Stimulated activated CD4-positive, alpha-beta T cell treated with anti-CD3 and anti-CD28 coated beads, TNF-alpha, amount 100 ng/mL, for 48 hours (primary cell): ENCODE data around the gene CPXCR1.
"Not testable (repeated sequence)": the region's sequence is repeated elsewhere in the genome, so short reads cannot be mapped to it uniquely, and the experiment has no call there.

Source experiments
- DNase-seq, 3 donors: peaks; one replicate each; pipeline ENCODE4 v3.0.0-alpha.2; 2020; ENCODE audit warnings: low read depth in 3 of 3

Gene CPXCR1

DNA sequence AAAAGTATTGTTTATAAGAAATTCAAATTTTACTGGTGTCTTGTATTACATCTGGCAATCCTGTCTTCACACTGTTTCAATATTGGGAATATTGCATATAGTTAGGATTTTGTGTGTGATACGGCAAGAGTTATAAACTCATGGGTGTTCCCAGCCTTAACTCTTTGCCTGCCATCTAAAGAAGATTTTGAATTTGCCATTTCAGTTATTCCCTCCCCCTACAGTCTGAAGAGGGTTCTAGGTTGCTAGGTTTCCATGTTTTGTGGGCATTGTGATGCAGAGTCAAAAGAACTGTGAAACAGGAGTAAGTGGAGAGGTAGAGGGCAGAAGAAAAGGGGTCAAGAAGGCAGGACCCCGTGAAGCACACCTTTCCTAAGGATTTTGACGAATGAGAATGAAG lies at the start of gene CPXCR1:
Gene CPXCR1 (plus strand): TSS at position 301 of the 400 bp plus-strand sequence. CDS start 6,190 bp downstream, outside the sequence.
- DNase-seq: no peak

DNA sequence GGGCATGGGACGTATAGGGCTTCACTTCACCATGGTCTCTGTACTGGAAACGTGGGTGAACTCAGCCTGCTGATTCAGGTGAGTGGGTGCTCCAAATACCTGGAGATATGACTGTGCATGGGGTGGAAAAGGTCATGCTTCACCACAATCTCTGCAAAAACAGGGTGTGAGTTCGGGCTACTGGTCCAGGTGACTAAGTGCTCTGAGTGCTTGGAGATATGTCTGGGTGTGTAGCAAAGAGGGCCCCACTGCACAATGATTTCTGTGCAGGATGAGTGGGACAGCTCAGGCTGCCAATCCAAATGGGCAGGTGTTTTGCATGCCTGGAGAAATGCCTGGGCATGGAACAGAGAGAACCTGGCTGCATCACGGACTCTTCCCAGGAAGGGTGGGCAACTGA lies 11.2 kb upstream of the CPXCR1 start:
- no peak for DNase-seq

- DNase-seq: not testable (repeated sequence)
Measured at GRCh38 chrX:88746215-88746614, 810 bp upstream of the CPXCR1 start.

DNA sequence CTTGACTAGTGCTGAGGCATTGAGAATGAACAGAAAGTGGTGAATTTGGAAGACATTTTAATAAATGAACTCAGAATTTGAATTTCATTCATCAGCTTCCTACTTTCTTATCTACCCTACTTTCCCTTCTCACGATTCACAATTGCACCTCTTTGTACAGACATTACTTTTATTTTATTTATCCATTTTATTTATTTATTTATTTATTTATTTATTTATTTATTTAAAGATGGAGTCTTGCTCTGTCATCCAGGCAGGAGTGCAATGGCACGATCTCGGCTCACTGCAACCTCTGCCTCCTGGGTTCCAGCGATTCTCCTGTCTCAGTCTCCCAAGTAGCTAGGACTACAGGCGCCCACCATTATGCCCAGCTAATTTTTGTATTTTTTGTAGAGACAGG lies 5.3 kb downstream of the CPXCR1 start:
- DNase-seq: not testable (repeated sequence)

GRCh38 chrX:88789825-88790224 lies 42.8 kb downstream of the CPXCR1 start:
- no peak for DNase-seq
